Endodermal cell (in vitro differentiated cells): ENCODE data around the gene LRRK1. TPM values are rescaled to one million over a fixed set of nuclear protein-coding genes. Genes with fewer than 3 reads are reported as not detected.

ENCODE experiments used
- DNase-seq: peaks from one replicate; pipeline ENCODE4 v3.0.0-alpha.2; 2017
- H3K27ac ChIP-seq: 2 replicates; pipeline ENCODE4 v1.5.1; 2013; ENCODE audit warnings: mild to moderate bottlenecking, low read depth, low read length, moderate library complexity
- H3K27me3 ChIP-seq: 2 replicates; pipeline ENCODE4 v1.6.1; 2013; ENCODE audit warnings: mild to moderate bottlenecking, low read length, moderate library complexity; ENCODE audit not compliant: insufficient read depth, control insufficient read depth, poor library complexity, severe bottlenecking
- H3K36me3 ChIP-seq: 2 replicates; pipeline ENCODE4 v1.7.0; 2013; ENCODE audit warnings: mild to moderate bottlenecking, low read length, moderate library complexity; ENCODE audit not compliant: control insufficient read depth, insufficient read depth
- H3K4me1 ChIP-seq: one replicate; pipeline ENCODE4 v1.7.0; 2013; ENCODE audit warnings: low read length; ENCODE audit not compliant: control insufficient read depth, insufficient read depth
- H3K4me3 ChIP-seq: 2 replicates; pipeline ENCODE4 v1.5.1; 2013; ENCODE audit warnings: mild to moderate bottlenecking, low read length, moderate library complexity
- H3K9ac ChIP-seq: 2 replicates; pipeline ENCODE4 v1.6.1; 2013; ENCODE audit warnings: mild to moderate bottlenecking, low read length, moderate library complexity; ENCODE audit not compliant: poor library complexity, severe bottlenecking; ENCODE audit errors: extremely low read depth
- H3K9me3 ChIP-seq: 2 replicates; pipeline ENCODE4 v1.6.1; 2013; ENCODE audit warnings: mild to moderate bottlenecking, low read length, moderate library complexity; ENCODE audit not compliant: control insufficient read depth
- H3K27ac Mint-ChIP-seq: 2 replicates; pipeline ENCODE4 v1.8.0; 2020; ENCODE audit warnings: mixed read lengths
- H3K27me3 Mint-ChIP-seq: 2 replicates; pipeline ENCODE4 v1.8.0; 2021; ENCODE audit warnings: mild to moderate bottlenecking, mixed read lengths; ENCODE audit not compliant: insufficient read depth
- H3K36me3 Mint-ChIP-seq: 2 replicates; pipeline ENCODE4 v1.8.0; 2020; ENCODE audit warnings: low read depth, mixed read lengths
- H3K4me1 Mint-ChIP-seq: 2 replicates; pipeline ENCODE4 v1.8.0; 2020; ENCODE audit warnings: mixed read lengths
- H3K4me3 Mint-ChIP-seq: 2 replicates; pipeline ENCODE4 v1.8.0; 2020; ENCODE audit warnings: mild to moderate bottlenecking, moderate library complexity, mixed read lengths
- H3K9me3 Mint-ChIP-seq: 2 replicates; pipeline ENCODE4 v1.8.0; 2020; ENCODE audit warnings: mild to moderate bottlenecking, mixed read lengths
- CTCF ChIP-seq: fragments of 200-600 bp; sonication (generic); conservative IDR thresholded peaks from 2 replicates; pipeline ENCODE4 v1.5.0; 2021; ENCODE audit warnings: antibody characterized with exemption, mild to moderate bottlenecking
- WGBS, 2 experiments: methylation state at CpG; one replicate each; pipeline versions ENCODE4 v1.1.5 to v1.1.7; 2013; ENCODE audit warnings: missing lambda C conversion rate in 2 of 2, mixed read lengths in 1 of 2; ENCODE audit not compliant: insufficient coverage in 1 of 2, insufficient read length in 1 of 2; 5-methylcytosine and 5-hydroxymethylcytosine counted together
- total RNA-seq, 2 donors: library from RNA; stranded (reverse); fragmentation: NEBNext Ultra II Directional in 1 of 2; extraction: Animal tissue kit (Norgen Biotek cat#: 25700) in 1 of 2; gene quantifications; 2 replicates in 1 of 2; 3 replicates in 1 of 2; pipeline ENCODE4 v1.2.1, GENCODE V29; 2021

The LRRK1 gene
- total RNA-seq, 2 donors from 2014 or later: 2.7 to 5.1 TPM

DNA sequence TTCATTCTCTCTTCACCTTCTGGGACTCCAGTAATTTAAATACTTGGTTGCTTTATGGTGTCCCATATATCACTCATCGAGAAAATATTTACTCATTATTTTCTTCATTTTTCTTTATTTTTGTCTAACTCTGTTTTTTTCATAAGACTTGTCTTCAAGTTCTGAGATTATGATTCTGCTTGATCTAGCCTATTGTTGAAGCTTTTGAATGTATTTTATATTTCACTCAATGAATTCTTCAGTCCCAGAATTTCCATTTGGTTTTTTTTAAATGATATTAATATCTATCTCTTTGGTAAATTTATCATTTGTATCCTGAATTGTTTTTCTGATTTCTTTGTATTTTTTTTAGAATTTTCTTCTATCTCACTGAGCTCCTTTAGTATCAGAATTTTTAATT, 117.0 kb downstream of the LRRK1 start:
- no peak overlapping the region for H3K27ac Mint-ChIP-seq
- 64% methylated on average over 1 of the region's 1 CpG; no CpG with 5 or more reads in 1 of the 2 experiments for WGBS, 2 experiments
- TF ChIP-seq CTCF: no peak
- no peaks in the 10 kb centered on the region for H3K4me1 Mint-ChIP-seq
- H3K9me3 ChIP-seq: peaks cover 9% of the 10 kb centered on the region
- H3K36me3 ChIP-seq: no peaks in the 10 kb centered on the region
- no peak overlapping the region for H3K27ac ChIP-seq
- no peak overlapping the region for H3K9ac ChIP-seq
- no peak overlapping the region for H3K4me3 Mint-ChIP-seq
- no peak overlapping the region for H3K4me3 ChIP-seq
- no peaks in the 10 kb centered on the region for H3K27me3 Mint-ChIP-seq
- no peaks in the 10 kb centered on the region for H3K4me1 ChIP-seq
- DNase-seq: no peak
- H3K36me3 Mint-ChIP-seq: no peaks in the 10 kb centered on the region
- H3K27me3 ChIP-seq: no peaks in the 10 kb centered on the region
- H3K9me3 Mint-ChIP-seq: peaks cover 5% of the 10 kb centered on the region

GRCh38 chr15:101037090-101037830, 118.1 kb downstream of the LRRK1 start:
- no peak overlapping the region for H3K4me3 ChIP-seq
- Mint-ChIP-seq H3K36me3 (no peaks in the 10 kb centered on the region), H3K9me3 (peaks cover 5% of the 10 kb centered on the region), H3K4me1 (no peaks in the 10 kb centered on the region), H3K27ac (no peak overlapping the region), H3K4me3 (no peak overlapping the region), H3K27me3 (no peaks in the 10 kb centered on the region)
- H3K9me3 ChIP-seq: peaks cover 9% of the 10 kb centered on the region
- DNase-seq: peak; percentile 22
- H3K9ac ChIP-seq: no peak overlapping the region
- WGBS, 2 experiments: 94 to 100% methylated on average over 2 to 3 of the region's 3 CpGs
- no peaks in the 10 kb centered on the region for H3K36me3 ChIP-seq
- no peaks in the 10 kb centered on the region for H3K27me3 ChIP-seq
- TF ChIP-seq CTCF: no peak
- no peaks in the 10 kb centered on the region for H3K4me1 ChIP-seq
- H3K27ac ChIP-seq: no peak overlapping the region

- H3K4me1 ChIP-seq: no peaks in the 10 kb centered on the region
- TF ChIP-seq CTCF: no peak
- H3K36me3 ChIP-seq: no peaks in the 10 kb centered on the region
- Mint-ChIP-seq H3K27ac (no peak overlapping the region), H3K4me3 (no peak overlapping the region), H3K27me3 (no peaks in the 10 kb centered on the region), H3K36me3 (no peaks in the 10 kb centered on the region), H3K9me3 (peaks cover 5% of the 10 kb centered on the region), H3K4me1 (no peaks in the 10 kb centered on the region)
- no peak overlapping the region for H3K9ac ChIP-seq
- H3K27me3 ChIP-seq: no peaks in the 10 kb centered on the region
- peaks cover 9% of the 10 kb centered on the region for H3K9me3 ChIP-seq
- no peak overlapping the region for H3K27ac ChIP-seq
- DNase-seq: peak; percentile 7
- H3K4me3 ChIP-seq: no peak overlapping the region
- WGBS, 2 experiments: 90 to 97% methylated on average over 4 to 6 of the region's 6 CpGs
Observed at GRCh38 chr15:101038327-101039003, 119.3 kb downstream of the LRRK1 start.
